HT-29 (cell line): ENCODE data around the gene TUBB1. TPM values are rescaled to one million over a fixed set of nuclear protein-coding genes. Genes with fewer than 3 reads are reported as not detected.

ENCODE experiments used
- DNase-seq: peaks from one replicate; pipeline ENCODE4 v3.0.0-alpha.2; 2015; ENCODE audit warnings: low spot score
- total RNA-seq: library from RNA; depleted of rRNA; stranded (reverse); fragments of >200 nt; shearing (Covaris generic); gene quantifications from 2 replicates; pipeline ENCODE4 v1.2.3, GENCODE V29; 2014

The TUBB1 gene
- total RNA-seq, 1 experiment from 2014 or later = 0.13 TPM

DNA sequence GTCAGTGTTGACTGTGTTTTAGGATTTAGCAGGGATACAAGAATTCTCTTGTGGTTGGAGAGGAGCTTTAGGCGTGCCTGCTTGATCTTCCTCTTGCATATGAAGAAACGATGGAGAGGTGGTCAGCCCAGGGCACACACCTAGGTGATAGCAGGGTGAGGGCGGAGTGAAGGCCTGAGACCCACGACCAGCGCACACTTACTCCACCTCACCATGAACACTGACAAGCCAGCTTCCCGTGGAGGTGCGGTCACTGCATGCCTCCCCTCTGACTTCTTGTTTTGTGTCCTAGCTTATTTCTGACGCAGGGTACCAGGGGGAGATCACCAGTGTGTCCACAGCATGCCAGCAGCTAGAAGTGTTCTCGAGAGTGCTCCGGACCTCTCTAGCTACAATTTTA, 30.0 kb upstream of the TUBB1 start:
- no peak for DNase-seq

GRCh38 chr20:58990651-58991445, 28.4 kb upstream of the TUBB1 start:
- no peak for DNase-seq

- DNase-seq = no peak
Measured at GRCh38 chr20:58991715-58992114, 27.5 kb upstream of the TUBB1 start.

DNA sequence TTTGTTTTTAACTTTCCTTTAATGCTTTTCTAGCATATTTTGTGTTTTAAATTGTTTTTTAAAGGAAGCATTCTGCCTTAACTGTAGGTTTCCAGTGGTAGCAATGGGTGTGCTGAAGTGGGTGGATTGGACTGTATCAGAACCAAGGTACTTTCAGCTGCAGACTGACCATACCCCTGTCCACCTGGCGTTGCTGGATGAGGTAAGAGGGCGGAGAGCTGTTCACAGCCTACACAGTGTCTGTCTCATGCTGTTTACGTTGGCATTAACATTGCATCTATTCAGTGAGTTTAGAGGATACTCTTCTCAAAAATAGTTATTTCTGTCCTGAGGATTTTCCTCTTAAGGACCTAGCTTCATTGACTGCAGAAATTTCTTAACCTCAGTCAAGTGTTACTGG, 26.3 kb upstream of the TUBB1 start:
- DNase-seq = no peak

GRCh38 chr20:58993332-58994248, 25.6 kb upstream of the TUBB1 start:
- no peak for DNase-seq

DNA sequence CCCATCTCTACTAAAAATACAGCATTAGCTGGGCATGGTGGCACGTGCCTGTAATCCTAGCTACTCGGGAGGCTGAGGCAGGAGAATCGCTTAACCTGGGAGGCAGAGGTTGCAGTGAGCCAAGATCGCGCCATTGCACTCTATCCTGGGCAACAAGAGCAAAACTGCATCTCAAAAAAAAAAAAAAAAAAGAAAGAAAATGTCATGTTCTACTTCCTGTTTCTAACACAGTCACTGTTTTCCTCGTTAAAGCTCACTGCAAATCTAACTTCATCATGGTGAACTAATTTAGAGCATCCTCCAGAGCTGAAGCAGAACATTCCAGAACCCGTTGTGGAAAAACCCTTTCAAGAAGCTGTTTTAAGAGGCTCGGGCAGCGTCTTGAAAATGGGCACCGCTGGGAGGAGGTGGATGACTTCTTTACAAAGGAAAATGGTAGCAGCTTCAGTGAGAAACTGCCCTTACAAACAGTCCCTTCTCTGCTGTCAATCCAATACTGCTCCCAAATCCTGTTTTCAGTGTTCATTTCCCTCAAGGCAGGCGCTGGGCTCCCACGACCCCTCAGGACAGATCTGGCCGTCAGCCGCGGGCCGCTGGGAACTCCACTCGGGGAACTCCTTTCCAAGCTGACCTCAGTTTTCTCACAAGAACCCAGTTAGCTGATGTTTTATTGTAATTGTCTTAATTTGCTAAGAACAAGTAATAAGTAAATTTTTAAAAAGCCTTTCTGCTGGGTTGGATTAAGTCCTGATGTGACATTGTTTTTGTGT, 24.7 kb upstream of the TUBB1 start:
- DNase-seq = no peak

- DNase-seq = peak; percentile 47
Measured at GRCh38 chr20:58995461-58996225, 23.6 kb upstream of the TUBB1 start.

GRCh38 chr20:58996226-58996611, 23.0 kb upstream of the TUBB1 start:
- DNase-seq = no peak

DNA sequence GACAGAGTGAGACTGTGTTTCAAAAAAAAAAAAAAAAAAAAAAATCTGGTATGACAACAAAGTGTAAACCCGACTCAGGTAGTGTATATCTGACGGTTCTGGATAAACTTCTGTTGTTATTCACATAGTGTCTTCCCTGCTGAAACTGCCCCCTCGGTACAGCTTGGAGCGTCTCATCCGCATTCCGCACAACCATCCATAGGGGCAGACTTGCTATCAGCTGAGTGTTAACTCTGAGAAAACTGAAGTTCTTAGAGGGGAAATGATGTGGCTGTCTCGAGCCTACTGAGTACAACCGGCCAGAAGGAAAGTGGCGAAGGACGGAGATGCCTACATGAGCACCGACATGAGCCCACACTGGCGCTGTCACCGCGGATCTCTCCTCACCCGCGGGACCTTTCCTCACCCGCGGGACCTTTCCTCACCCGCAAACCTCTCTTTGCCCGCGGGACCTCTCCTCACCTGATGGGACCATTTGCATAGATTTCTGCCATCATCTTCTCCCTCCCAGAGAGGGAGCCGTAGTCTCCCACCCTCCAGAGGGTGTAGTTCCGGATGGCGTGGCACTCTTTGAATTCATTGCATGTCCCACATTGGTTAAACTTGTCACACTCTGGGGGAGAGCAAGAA, 22.0 kb upstream of the TUBB1 start:
- no peak for DNase-seq

DNA sequence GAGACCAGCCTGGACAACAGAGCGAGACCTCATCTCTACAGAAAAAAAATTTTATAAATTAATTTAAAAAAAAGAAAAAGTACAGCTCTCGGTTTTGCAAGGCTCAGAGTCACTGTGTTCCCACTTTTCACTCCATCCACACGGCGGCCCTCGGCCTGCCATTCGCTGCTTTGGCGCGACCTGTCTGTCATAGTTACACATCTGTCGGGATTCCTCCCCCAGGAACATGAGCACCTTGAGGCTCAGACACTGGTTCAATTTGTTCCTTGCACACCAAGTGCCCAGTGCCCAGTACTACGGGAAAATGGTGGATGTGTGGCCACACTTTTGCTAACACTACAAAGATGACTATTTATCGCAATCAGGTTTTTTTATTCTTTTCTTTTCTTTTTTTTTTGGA, 20.6 kb upstream of the TUBB1 start:
- DNase-seq = no peak

DNA sequence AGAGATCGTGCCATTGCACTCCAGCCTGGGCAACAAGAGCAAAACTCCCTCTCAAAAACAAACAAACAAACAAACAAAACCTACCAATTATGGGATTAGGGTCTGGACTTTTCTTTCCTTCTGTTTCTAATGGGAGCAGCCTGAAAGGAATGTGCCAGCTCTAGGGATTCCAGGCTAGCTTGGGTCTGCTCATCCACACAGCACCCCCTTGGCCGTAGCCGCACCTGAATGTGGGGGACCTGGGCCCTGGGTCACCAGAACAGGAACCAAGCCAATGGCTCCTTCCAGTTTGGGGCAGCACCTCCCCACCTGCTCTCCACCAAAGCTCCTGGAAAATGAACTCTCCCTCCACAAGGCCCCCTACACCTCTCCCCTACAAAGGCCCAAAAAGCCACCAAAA, 18.9 kb upstream of the TUBB1 start:
- DNase-seq = no peak

- DNase-seq = no peak
Measured at GRCh38 chr20:59001068-59001448, 18.2 kb upstream of the TUBB1 start.

DNA sequence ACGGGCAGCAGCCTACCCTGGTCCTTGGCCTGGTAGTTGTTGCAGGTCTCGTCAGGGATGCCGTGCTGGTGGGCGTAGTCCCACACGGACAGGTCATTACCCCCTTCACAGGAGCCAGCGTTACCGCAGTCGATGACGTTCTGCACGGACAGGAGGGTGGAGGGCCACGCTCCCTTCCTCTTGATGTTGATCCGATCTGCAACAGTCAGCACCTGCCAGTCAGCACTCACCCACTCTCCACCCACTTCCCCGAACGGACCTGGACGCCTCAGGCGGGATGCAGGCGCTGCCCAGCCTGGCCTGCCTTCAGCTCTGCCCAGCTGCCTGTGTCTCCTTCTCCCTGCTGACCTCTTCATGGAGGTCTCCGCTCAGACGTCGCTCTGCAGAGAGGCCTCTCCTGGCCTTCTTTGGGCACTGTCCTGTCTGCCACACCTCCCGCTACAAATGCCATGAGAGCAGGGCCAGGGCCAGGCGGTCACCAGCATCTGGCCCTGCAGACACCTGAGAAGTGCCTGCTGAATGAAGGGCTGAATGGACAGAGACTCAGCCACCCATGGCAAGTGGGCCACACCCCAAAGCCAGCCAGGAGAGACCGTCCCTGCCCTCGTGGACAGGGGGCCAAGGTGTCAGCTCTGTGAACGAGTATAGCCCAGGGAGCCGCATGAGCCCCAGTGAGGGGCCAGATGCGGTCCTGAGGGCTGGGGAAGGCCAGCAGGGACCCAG, 17.6 kb upstream of the TUBB1 start:
- DNase-seq = no peak

- DNase-seq = no peak
Measured at GRCh38 chr20:59002388-59002787, 16.8 kb upstream of the TUBB1 start.

GRCh38 chr20:59002874-59003399, 16.3 kb upstream of the TUBB1 start:
- DNase-seq = no peak

- DNase-seq = no peak
Measured at GRCh38 chr20:59003836-59004492, 15.3 kb upstream of the TUBB1 start.

DNA sequence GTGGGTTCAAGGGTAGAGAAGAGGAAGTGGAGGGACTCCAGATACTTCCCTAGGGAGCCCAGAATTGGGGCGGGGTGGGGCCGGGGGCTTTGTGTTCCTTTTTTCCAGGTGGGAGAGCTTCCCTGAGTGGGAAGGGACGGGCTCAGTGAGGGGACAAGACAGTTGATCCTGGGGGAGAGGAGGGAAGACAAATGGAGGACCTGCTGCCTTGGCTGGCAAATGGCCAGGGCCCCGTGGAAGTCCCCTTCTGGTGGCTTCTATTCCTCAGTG, 14.8 kb upstream of the TUBB1 start:
- no peak for DNase-seq

- DNase-seq = peak; percentile 91
Measured at GRCh38 chr20:59004763-59005522, 14.3 kb upstream of the TUBB1 start.
